NCI-H1694 (cell line): Measurements from ENCODE around the gene ATP2B3.
A peak's percentile ranks its signal among the peaks of the same experiment; 100 is the strongest.
"Not testable (repeated sequence)": the region's sequence is repeated elsewhere in the genome, so short reads cannot be mapped to it uniquely, and the experiment has no call there.

ENCODE experiments used
- DNase-seq: peaks from one replicate; lab custom pipeline; 2025; lab: John Stamatoyannopoulos, UW

The ATP2B3 gene

DNA sequence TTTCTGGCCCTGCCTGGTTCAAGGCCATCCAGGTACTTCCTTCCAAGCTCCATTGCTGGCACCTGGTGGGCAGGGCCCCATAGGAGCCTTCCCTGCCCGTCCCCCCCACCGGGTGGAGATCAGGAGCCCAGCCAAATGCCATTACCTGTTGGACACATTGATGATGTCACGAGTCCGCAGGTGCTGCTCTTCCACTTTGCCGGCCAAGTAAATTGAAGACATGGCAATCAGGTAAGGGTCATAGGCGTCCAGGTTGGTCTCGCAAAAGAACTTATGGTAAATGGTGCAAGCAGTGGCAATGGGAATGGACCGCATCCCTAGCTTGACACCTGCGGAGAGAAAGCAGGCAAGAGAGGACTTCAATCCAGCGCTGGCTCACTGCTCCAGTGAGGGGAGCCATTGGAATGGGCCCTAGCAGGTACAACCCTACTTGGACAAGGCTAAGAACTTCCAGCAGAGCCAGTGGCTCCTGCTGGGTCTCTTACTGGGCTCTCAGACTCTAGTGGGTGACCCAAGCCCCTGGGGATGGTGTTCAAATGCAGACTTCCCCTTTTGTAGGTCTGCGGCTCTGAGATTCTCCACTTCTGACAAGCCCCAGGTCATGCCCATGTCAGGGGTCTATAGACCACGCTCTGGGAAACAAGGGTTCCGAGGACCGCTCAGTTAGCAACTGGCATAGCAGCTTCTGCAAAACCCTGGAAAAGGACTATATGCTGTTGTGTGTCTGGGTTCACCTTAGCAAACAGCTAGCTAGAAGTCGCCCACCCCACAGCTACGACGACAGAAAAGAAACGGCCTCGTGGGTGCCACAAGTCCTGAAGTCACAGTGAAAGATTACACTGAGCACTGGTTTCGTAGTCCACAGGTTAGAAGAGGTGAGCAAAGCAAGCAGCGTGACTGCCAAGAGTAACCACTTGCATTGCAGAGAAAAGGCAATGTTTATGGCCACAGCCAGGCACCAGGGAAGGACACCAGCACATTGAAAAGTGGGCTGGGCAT is 78.7 kb downstream of the ATP2B3 start:
- DNase-seq = no peak

DNA sequence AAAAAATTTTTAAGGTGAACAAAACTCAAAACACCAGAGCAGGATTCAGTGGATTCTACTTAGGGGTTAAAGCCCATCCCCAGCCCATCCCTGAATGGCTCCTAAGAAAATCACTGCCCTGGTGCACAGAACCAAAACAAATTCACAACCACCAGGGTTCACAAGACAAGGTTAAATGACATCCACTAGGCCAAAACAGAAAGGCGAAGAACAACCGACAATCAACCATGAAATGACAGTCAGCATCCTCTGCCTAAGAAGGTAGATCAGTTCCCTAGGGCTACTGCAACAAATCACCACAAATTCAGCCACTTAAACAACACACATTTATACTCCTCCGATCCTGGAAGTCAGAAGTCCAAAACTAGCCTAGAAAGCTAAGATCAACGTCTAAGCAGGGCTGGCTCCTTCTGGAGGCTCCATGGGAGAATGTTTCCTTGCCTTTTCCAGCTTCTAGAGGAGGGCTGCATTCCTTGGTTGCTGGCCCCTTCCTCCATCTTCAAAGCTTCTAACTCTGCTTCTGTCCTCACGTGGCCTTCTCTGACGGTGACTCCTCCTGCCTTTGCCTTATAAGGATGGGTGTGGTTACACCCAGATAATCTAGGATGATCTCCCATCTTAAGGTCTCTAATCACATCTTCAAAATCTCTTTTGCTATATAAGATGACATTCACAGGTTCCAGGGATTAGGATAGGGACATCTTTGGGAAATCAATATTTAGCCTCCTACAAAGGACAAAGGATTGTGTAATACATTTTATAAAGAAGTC is 79.7 kb downstream of the ATP2B3 start:
- no peak for DNase-seq

DNA sequence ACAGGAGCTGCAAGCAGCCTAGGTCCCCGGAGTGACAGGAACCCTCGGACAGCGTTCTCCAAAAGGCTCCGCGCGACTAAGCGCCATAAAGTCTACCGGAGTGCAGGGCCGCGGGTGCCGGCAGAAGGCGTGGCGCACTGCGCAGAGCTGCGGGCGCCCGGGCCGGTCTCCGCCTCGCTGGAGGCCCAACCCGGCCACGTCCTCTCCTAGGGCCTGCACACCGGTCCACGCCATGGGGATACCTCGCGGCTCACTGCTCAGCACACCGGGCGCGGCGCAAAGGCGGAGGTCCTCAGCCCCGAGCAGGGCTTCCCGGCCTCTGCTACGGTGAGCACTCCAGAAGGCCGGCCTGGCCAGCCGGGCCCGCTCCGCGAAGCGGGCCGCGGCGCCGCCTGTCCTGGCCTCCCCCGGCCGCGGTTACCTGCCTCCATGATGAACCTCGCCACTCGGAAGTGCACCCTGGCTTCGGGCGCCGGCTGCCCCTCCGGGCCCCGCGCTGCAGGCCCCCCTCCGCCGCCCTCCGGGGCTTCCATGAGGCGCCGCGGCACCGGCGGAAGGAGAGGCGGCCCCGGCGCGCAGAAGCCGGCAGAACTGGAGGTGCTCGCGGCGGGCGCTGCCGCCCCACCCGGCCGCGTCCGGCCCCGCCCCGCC is 81.2 kb downstream of the ATP2B3 start, which contains the start of gene CCNQ:
Gene CCNQ, minus strand, starts transcription at position 599 of the 651 bp plus-strand sequence. Its CDS starts 66 bp downstream, at position 533.
- no peak for DNase-seq

DNA sequence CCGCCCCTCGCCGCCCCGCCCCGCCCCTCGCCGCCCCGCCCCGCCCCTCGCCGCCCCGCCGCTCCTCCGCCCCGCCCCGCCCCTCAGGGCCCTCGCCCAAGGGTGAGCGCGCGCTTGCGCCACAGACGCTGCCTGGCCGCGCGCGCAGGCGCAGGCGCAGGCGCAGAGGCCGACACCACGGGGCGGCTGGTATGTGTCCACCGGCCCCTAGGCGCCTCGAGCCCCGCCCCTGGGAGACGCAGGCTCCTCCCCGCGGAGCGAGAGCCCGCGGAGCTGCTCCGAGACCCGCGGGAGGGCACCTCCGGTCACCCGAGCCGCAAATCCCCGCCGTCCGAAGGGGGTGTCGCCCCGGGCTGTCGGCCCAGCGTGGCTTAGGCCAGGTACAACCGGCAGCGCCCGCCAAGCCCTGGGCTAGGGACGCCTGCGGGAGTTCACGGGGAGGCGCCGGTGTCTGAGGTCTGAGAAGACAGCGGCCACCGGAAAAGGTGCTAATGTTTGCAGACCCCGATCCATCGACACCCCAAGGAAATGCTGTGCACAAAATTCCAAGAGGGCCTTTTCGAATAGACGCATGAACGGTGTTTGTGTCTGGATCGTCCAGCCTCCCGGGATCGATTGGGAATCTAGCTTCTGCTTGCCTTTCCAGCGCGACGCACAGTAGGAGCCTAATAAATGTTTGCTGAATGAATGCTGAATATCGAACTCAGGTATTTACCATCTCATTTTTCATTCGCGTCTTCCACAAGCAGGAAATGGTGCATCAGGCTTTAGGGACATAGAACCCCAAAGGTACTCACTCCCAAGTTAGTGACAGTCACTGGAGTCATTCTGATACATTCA is 82.0 kb downstream of the ATP2B3 start:
- DNase-seq = peak; percentile 73

DNA sequence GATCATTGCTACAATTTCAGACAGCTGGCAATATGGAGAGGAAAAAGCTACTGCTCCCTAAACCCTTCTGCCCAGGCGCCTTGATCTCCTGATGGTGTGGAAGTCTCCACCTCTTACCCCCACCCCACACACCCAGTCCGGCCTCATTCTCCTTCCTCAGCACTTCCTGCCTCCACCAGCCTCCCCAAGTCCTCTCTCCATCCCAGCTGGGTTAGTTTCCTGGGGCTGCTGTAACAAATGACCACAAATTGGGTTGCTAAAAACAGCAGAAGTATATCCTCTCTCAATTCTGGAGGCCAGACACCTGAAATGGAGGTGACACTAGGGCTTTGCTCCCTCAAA is 82.6 kb downstream of the ATP2B3 start:
- no peak for DNase-seq

DNA sequence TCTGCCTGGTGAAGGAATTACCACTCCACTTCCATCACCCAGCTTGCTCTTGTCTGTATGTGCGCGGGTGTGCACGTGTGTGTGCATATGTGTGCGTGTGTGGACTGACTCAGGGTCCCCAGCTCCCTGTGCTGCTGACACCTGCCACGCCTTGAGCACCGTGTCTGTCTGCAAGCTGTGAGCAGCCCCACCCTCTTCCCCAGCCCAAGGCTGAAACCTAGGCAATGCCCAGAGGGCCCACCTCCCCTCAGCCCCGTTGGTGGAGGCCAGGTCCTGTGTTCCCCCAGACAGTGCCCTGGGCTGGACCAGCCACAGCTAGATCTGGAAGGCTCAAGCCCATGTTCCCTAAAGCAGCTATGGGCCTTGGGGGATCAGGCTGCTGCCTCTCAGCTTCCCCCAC is 83.5 kb downstream of the ATP2B3 start:
- no peak for DNase-seq

DNA sequence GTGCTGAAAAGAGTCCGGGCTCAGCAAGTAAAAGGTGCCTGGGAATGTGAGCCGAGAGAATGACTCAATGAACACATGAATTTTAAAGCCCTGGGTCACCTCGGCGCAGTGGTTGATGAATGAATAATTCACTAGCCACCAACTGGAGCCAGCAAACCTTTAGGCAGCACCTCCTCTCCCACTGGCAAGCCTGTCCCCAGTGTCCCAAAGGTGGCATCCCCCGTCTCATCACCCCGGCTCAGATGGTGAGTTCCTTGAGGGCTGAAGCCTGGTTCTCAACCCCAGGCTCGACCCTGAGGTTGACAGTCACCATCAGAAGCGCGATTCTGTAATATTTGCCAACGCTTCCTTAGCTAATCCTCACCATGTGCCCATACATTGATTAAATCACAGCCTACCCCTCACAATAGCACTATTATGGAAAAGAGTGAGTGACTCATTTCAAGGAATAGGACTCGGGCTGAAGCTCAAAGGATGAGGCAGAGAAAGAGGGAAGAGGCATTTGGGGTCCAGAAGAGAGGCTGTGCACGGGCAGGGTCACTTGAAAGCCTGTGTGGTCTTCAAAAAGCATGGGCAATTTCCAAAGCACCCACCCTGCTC is 84.2 kb downstream of the ATP2B3 start:
- DNase-seq = no peak

DNA sequence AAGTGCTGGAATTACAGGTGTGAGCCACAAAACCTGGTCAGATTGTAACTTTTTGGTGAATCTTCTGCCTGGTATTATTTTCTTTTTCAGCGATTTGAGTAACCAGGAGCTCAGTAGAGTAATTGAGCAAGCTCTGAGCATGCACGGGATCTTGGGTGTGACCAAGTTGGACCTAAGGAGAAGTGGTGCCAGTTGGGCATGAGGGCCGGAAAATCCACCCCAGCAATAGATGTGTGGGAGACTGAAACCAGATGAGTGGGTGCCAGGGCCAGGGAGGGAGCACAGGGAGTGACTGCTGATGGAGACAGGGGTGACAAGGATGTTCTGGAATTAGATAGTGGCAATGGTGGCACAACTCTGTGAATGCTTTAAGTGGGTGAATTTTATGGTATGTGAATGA is 85.2 kb downstream of the ATP2B3 start:
- DNase-seq = no peak

DNA sequence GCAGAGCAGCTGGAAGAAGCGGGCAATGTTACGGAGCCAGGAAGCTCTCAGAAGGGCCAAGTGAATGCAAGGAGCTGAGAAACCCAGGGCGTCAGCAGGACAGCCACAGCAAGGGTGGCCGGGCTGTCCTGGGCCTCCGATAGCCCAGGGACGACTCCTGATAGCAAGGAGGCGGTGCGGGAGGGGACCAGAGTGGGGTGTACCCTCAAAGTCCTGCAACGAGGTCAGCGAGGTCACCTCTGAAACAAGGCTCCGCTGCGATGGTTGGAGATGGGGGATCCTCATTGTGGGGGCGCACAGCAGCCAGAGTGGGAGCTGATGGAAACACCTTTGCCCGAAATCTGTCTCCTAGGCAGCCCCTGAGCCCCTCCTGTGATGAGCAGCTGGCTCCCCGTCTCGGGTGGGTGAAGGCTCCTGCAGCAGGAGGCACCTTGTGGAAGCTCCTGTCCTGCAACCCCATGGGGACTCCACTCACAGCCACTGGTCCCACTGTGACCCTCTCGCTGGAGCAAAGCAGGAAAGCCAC is 85.8 kb downstream of the ATP2B3 start:
- no peak for DNase-seq

DNA sequence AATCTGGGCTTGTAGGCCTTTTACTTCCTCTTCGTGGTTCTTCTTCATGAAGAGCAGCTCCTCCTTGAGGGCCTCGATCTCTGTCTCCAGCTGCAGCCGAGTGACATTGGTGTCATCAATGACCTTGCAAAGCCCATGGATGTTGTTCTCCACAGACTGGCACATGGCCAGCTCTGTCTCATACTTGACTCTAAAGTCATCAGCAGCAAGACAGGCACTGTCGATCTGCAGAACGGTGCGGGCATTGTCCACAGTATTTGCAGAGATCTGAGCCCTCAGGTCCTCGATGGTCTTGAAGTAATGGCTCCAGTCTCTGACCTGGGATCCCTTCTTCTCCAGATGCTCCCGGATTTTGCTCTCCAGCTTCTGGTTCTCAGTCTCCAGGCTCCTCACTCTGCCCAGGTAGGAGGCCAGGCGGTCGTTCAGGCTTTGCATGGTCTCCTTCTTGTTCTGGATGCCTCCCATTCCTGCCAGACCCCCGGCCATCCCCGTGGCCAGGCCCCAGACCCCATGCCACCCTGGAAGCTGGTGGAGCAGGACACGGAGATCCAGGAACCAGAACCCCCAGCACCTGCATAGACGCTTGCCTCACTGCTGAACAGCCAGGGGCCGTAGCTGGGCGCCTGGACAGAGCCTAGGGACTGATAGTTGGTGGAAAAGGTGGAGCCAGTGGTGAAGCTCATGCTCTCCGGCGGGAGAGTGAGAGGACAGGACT is 87.4 kb downstream of the ATP2B3 start:
- DNase-seq = not testable (repeated sequence)

DNA sequence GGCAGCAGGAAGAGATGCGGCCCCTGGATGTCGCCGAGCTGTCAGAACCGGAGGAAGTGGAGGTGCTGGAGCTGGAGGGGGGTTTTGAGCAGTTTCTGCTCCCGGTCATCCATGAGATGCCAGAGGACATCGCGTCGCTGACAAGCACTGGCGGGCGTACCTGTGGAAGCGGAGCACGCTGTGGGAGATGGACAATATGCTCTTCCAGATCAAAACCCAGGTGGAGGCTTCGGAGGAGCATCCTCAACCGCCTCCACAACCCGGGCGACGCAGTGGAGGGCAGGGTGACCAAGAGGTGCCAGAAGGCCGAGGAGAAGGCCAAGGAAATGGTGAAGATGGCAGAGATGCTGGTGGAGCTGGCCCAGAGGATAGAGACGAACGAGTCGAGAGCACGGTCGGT is 89.1 kb downstream of the ATP2B3 start:
- no peak for DNase-seq

DNA sequence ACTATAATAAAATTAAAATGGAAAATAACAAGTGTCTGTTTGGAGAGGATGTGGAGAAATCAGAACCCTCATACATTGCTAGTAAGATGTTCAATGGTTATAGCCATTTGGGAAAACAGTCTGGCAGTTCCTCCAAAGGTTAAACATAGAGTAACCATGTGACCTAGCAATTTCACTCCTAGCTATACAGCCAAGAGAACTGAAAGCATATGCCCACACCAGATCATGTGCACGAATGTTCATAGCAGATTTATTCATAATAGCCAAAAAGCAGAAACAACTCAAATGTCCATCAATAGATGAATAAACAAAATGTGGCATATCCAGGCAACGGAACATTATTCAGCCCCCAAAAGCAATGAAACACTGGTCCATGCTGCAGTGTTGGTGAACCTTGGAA is 90.9 kb downstream of the ATP2B3 start:
- DNase-seq = no peak

DNA sequence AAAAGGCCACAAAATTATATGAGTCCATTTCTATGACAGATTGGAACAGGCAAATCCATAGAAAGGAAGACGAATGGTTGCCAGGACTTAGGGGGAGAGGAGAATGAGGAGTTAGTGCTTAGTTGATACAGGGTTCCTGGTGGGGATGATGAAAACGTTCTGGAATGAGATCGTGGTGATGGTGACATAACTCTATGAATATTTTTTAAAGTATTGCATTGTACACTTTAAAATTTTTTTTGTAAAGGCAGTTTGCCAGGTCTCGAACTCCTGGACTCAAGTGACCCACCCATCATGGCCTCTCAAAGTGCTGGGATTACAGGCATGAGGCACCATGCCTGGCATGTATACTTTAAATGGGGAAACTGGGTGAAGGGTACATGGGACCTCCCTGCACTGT is 91.4 kb downstream of the ATP2B3 start:
- no peak for DNase-seq

DNA sequence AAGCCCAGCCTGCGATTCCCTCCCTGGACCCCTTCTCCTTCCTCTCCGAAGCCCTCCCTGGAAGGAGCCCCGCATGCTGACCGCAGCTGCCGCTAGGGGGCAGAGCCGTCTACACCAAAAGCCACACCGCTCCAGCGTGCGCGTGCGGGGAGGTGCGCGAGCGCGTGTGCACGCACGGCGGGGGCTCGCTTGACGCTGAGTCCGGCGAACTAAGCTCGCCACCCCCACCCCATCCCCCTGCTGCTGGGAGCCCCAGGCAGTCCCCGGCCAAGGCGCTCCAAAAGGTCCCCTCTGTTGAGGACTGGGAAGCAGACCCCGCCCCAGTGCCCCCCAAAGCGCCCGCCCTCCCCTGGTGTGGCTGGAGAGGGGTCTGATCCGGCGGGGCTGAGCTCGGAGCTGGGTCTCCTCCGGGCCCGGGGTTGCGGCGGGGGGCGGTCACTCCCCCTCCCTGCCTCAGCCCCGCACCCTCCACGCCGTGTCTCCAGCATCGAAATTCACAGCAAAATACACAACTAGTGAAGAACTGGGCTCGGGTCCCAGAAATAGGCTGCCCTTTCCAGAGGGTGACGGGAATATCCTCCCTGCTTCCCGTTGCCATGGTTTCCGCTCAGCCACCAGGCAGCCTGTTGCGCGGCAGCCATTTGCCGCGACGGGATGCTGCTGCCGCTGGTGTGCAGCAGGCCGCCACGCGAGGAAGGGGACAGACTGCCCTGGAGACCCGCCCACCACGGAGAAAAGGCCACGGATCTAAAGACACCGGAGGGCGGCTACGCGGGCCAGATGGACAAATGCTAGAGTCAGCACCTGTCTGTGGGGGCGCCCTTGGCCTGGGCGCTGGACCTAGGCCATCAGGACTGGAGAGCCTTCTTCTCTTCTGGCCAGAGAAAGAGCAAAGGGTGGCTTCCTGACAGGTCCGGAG is 92.7 kb downstream of the ATP2B3 start:
- DNase-seq = peak; percentile 52

DNA sequence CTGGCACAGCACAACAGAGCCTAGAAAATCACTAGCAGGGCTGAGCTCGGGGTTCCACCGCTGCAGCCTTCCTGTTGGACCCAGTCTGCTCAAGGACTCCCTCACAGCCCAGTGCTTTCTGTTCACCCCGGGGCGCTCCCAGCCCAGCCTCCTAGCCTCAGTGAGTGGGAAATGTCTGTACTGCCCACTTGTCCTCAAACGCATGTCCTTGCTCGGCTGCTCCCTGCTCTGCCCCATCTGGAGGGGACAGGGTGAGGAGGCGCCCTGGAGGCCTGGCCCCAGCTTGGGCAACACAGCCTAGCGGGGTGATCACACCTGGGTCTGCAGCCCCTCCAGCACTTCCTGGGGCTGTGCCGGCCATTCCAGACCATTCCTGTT is 93.4 kb downstream of the ATP2B3 start:
- DNase-seq = no peak

DNA sequence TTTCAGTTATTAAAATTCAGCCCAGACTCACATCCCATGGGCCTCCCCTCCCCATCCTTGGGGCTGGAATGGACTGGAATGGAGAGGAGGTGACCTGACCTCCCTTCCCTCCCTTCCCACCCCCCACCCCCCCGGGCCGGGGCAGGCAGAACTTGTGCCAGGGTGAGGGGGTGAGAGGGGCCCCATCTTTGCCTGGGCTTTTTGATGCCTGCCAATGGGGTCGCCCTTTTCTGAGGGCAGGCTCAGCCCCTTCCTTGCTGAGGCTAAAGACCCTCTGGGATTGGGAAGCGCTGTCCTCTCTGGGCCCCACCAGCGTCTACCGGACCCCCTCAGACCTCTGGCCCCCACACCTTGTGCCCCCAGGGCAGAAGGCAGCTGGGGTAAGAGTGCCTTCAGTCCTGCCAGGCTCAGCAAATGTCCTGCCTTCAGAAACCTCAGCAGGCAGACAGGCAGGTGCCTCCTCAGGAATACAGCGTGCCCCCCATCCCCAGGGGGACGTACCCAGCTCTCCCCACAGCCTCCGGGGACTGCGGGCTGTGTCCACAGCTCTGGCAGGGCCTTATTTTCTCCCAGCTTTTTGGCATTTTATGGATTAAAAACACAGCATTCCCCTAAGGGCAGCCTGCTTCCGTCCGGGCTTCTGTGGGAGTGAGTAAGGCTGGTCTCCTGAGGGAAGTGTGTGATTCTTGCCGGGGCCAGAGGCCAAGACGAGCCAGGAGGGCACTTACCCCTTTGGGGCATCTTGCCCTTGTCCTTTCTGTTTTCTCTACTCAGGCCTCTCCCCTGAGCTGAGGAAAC is 94.1 kb downstream of the ATP2B3 start:
- no peak for DNase-seq

DNA sequence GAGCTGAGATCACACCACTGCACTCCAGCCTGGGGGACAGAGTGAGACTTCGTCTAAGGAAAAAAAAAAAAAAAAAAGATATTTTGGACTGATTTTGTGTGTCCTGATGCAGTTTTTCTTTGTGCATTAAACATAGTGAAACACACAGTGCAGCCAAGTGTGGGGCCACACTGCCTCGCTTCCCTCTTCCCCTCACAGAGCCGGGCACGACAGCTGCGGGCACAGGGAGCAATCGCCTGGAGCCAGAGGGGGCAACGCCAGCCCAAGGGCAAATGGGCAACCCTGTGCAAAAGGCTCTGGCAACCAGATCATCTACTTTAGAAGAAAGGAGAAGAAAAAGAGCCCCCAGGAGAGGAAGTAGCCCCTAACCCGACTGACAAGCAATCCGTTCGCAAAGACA is 95.0 kb downstream of the ATP2B3 start:
- DNase-seq = no peak

DNA sequence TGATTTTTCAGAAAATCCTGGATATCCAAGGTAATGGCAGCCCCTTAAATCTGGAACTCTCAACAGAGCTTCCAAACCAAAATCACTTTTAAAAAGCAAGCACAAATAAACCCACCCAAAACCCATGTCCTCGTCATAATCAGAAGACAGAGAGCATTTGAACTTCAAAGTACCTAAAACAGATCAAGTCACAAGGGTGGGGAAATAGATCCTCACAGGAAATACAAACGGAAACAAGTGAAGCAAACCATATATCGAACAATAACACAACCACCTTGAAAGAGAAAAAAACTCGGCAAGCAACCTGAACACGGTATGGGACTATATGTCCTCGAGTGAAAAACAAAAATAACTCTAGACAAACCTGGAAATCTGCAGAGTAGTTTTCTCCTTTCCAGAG is 97.4 kb downstream of the ATP2B3 start:
- DNase-seq = no peak
